Natural killer cell (primary cell): ENCODE results near the gene DIP2C. TPM values are rescaled to one million over a fixed set of nuclear protein-coding genes. Genes with fewer than 3 reads are reported as not detected.

ENCODE experiments used
- ATAC-seq, 3 donors: fragments of 150-1000 bp in 2 of 3; fragments of 200-7000 bp in 1 of 3; cut with Tn5 transposase; 1 replicate in 1 of 3; 2 replicates in 2 of 3; pipeline ENCODE4 v1.10.0; 2021; ENCODE audit warnings: mild to moderate bottlenecking in 2 of 3, moderate library complexity in 2 of 3
- DNase-seq, 2 donors: peaks; one replicate each; pipeline versions ENCODE4 v3.0.0 to v3.0.0-alpha.2; 2013 to 2021; ENCODE audit warnings: mixed read lengths in 1 of 2
- H3K27ac ChIP-seq: one replicate; pipeline ENCODE4 v1.5.1; 2013; ENCODE audit warnings: mild to moderate bottlenecking, low read length
- H3K27me3 ChIP-seq: one replicate; pipeline ENCODE4 v1.6.1; 2013; ENCODE audit warnings: low read length; ENCODE audit not compliant: control insufficient read depth, insufficient read depth
- H3K36me3 ChIP-seq: one replicate; pipeline ENCODE4 v1.6.1; 2013; ENCODE audit warnings: low read length; ENCODE audit not compliant: control insufficient read depth, insufficient read depth
- H3K4me1 ChIP-seq: one replicate; pipeline ENCODE4 v1.6.1; 2013; ENCODE audit warnings: low read length; ENCODE audit not compliant: control insufficient read depth, insufficient read depth
- H3K4me3 ChIP-seq: one replicate; pipeline ENCODE4 v1.5.1; 2013; ENCODE audit warnings: low read length
- H3K9me3 ChIP-seq: one replicate; pipeline ENCODE4 v1.6.1; 2013; ENCODE audit warnings: low read length; ENCODE audit not compliant: control insufficient read depth, insufficient read depth
- H3K27ac Mint-ChIP-seq, 2 donors: one replicate each; pipeline ENCODE4 v1.8.0; 2022; ENCODE audit warnings: mild to moderate bottlenecking in 2 of 2, mixed read lengths in 2 of 2, moderate library complexity in 1 of 2
- H3K27me3 Mint-ChIP-seq, 2 donors: one replicate each; pipeline ENCODE4 v1.8.0; 2022; ENCODE audit warnings: low read depth in 2 of 2, mixed read lengths in 2 of 2
- H3K36me3 Mint-ChIP-seq: one replicate; pipeline ENCODE4 v1.8.0; 2022; ENCODE audit warnings: mixed read lengths
- H3K4me1 Mint-ChIP-seq, 2 donors: one replicate each; pipeline ENCODE4 v1.8.0; 2022; ENCODE audit warnings: mixed read lengths in 2 of 2
- H3K4me3 Mint-ChIP-seq: one replicate; pipeline ENCODE4 v1.8.0; 2022; ENCODE audit warnings: mild to moderate bottlenecking, moderate library complexity, mixed read lengths
- H3K9me3 Mint-ChIP-seq, 2 donors: one replicate each; pipeline ENCODE4 v1.8.0; 2022; ENCODE audit warnings: mixed read lengths in 2 of 2
- CTCF ChIP-seq: fragments of 200-600 bp; IDR thresholded peaks from one replicate; pipeline ENCODE4 v1.8.0; 2022; ENCODE audit warnings: antibody characterized with exemption
- WGBS: methylation state at CpG from one replicate; pipeline ENCODE4 v1.1.7; 2013; ENCODE audit warnings: missing lambda C conversion rate; ENCODE audit not compliant: insufficient coverage; 5-methylcytosine and 5-hydroxymethylcytosine counted together
- intact Hi-C: fragments of 100-400 bp; cut with micrococcal nuclease; formaldehyde crosslinking; loops from one replicate; pipeline ENCODE4 v1.14.2; 2022
- total RNA-seq, 4 donors: library from RNA; stranded (reverse); fragments of 120-200 nt in 1 of 4; gene quantifications; one replicate each; pipeline versions ENCODE4 v1.2.3 to v1.2.4, GENCODE V29; 2013 to 2022

DIP2C gene
- total RNA-seq, 3 donors from 2014 or later (not counting 1 experiment from before 2014, with no cell fraction given): 1.5 to 5.8 (median 3.8) TPM

DNA sequence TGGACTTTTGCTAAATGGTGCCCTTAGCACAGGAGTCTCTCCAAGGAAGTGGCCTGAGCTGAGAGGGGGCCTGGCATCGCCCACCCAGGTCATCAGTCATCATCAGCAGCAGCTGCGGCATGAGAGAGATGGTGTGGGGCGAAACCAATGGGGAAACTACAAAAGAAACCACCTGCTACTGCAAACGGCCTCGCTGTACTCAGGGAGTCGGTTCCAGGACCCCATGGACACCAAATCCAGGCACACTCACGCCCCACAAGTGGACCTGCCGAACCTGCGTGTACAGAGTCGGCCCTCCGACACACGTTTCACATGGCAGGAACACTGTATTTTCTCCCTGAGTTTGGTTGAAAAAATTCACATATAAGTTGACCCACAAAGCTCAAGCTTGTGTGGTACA, 37.8 kb downstream of the DIP2C start:
- H3K27me3 ChIP-seq: no peaks in the 10 kb centered on the region
- no peaks in the 10 kb centered on the region for H3K9me3 ChIP-seq
- DNase-seq (no peak), ATAC-seq (no peak)
- Mint-ChIP-seq H3K27ac (no peak overlapping the region), H3K27me3 (peaks cover 0 to 7% of the 10 kb centered on the region in 2 donors), H3K4me1 (no peaks in the 10 kb centered on the region), H3K9me3 (no peaks in the 10 kb centered on the region), H3K4me3 (no peak overlapping the region), H3K36me3 (no peaks in the 10 kb centered on the region)
- WGBS: 88% methylated on average over 12 of the region's 12 CpGs
- no peaks in the 10 kb centered on the region for H3K36me3 ChIP-seq
- no peak overlapping the region for H3K4me3 ChIP-seq
- no peak overlapping the region for H3K27ac ChIP-seq
- TF ChIP-seq CTCF: no peak
- intact Hi-C loops: no loop called here
- H3K4me1 ChIP-seq: no peaks in the 10 kb centered on the region

DNA sequence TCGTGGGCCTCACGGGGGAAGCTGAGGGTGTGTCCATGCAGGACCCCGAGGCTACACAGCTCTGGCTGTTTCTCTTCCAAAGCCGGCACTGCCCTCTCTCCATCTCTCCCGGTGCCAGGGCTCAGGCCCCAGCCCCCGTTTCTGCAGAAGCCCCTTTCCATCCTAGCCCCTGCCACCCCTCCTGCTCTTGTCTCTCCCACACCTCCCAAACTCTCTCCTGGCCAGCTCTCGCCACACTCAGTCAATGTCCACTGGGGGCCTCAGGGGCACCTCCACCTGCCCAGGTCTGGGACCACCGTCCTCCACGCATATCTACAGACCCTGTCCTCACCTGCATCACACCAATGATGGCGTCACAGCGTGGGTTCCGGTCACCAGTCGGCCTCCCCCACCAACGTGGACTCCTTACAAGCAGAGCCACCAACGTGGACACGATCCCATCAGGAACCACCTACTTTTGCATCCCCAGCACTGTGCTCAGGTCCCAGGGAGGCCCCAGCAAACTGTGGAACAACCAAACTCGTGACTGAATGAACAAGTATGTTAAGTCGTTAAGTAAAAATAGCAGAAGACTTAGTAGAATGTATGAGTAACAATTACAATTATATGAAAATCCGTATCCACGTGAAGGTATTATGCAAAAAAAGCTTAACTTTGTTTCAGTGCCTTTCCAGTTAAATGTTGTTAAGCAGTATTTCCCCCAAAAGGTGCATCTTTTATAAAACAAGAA, 38.4 kb downstream of the DIP2C start:
- H3K36me3 Mint-ChIP-seq: no peaks in the 10 kb centered on the region
- H3K27me3 Mint-ChIP-seq: peaks cover 0 to 9% of the 10 kb centered on the region in 2 donors
- no peak for TF ChIP-seq CTCF
- ATAC-seq: no peak
- no peak for DNase-seq
- Histone ChIP-seq H3K27ac (no peak overlapping the region), H3K4me1 (no peaks in the 10 kb centered on the region), H3K36me3 (no peaks in the 10 kb centered on the region), H3K9me3 (no peaks in the 10 kb centered on the region), H3K4me3 (no peak overlapping the region), H3K27me3 (no peaks in the 10 kb centered on the region)
- no peaks in the 10 kb centered on the region for H3K4me1 Mint-ChIP-seq
- no peaks in the 10 kb centered on the region for H3K9me3 Mint-ChIP-seq
- H3K27ac Mint-ChIP-seq: no peak overlapping the region
- intact Hi-C loops: no loop called here
- 86% methylated on average over 20 of the region's 20 CpGs for WGBS
- H3K4me3 Mint-ChIP-seq: no peak overlapping the region

DNA sequence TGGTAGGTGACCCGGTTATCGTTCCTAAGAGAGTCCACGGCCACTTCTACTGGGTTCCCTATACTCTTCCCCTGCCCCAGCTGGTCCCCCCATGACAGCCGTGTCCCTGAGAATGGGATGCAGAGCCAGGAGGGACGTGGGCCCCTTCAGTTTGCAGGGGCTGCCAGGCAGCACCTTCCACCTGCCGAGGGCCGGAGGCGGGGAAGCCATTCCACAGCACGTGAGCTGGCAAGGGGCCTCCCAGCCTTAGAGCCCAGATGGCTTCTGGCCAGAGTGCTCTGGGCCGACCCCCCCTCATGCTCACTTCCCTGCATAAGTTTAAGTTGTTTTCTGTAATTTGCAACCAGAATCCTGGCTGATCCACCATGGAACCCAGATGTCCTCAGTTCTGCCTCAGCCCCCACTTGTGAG, 39.0 kb downstream of the DIP2C start:
- Histone ChIP-seq H3K27me3 (no peaks in the 10 kb centered on the region), H3K27ac (no peak overlapping the region), H3K9me3 (no peaks in the 10 kb centered on the region), H3K4me3 (no peak overlapping the region), H3K36me3 (no peaks in the 10 kb centered on the region), H3K4me1 (no peaks in the 10 kb centered on the region)
- H3K9me3 Mint-ChIP-seq: no peaks in the 10 kb centered on the region
- TF ChIP-seq CTCF: no peak
- no peak overlapping the region for H3K4me3 Mint-ChIP-seq
- H3K27me3 Mint-ChIP-seq: peaks cover 0 to 9% of the 10 kb centered on the region in 2 donors
- no peaks in the 10 kb centered on the region for H3K4me1 Mint-ChIP-seq
- no peaks in the 10 kb centered on the region for H3K36me3 Mint-ChIP-seq
- intact Hi-C loops: no loop called here
- DNase-seq (no peak), ATAC-seq (no peak)
- no peak overlapping the region for H3K27ac Mint-ChIP-seq
- 85% methylated on average over 10 of the region's 10 CpGs for WGBS
